HL-60 (cell line): ENCODE data around the gene SFT2D1.
A peak's percentile ranks its signal among the peaks of the same experiment; 100 is the strongest.

Experiments
- GABPA ChIP-seq: IDR thresholded peaks from 2 replicates; pipeline ENCODE4 v1.6.1; 2012; ENCODE audit warnings: low read depth
- POLR2AphosphoS5 ChIP-seq: IDR thresholded peaks from 2 replicates; pipeline ENCODE4 v1.6.1; 2012; ENCODE audit warnings: low read depth
- SPI1 ChIP-seq: IDR thresholded peaks from 2 replicates; pipeline ENCODE4 v1.6.1; 2012; ENCODE audit warnings: low read depth, mild to moderate bottlenecking, borderline replicate concordance
- TF ChIP-seq, protein P1 (sequence below): IDR thresholded peaks from one replicate; pipeline ENCODE4 v1.5.1; 2011; ENCODE audit warnings: low read length, control low read depth, inconsistent platforms; ENCODE audit not compliant: insufficient read depth
- TF ChIP-seq, protein P2 (sequence below): IDR thresholded peaks from 2 replicates; pipeline ENCODE4 v1.6.1; 2012; ENCODE audit warnings: low read depth; ENCODE audit not compliant: insufficient replicate concordance

DNA sequence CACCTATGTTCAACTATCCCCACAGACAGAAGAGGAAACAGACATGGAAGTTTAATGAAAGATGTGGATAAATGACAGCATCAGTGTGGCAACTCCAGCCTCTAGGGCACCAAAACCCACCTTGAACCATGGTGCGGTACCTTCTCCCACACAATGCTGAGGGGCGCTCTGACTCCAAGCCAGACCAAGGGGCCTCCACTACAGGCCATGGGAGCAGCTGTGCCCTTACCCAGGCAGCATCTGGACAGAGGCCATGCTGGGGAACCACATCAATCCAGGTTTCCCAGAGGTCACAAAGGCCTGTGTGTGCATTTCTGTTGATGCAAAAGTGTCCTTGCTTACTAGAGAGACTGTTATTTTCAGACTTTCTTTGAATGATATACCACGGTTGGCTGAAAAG lies 38.2 kb downstream of the SFT2D1 start:
- TF ChIP-seq, protein P1, sequence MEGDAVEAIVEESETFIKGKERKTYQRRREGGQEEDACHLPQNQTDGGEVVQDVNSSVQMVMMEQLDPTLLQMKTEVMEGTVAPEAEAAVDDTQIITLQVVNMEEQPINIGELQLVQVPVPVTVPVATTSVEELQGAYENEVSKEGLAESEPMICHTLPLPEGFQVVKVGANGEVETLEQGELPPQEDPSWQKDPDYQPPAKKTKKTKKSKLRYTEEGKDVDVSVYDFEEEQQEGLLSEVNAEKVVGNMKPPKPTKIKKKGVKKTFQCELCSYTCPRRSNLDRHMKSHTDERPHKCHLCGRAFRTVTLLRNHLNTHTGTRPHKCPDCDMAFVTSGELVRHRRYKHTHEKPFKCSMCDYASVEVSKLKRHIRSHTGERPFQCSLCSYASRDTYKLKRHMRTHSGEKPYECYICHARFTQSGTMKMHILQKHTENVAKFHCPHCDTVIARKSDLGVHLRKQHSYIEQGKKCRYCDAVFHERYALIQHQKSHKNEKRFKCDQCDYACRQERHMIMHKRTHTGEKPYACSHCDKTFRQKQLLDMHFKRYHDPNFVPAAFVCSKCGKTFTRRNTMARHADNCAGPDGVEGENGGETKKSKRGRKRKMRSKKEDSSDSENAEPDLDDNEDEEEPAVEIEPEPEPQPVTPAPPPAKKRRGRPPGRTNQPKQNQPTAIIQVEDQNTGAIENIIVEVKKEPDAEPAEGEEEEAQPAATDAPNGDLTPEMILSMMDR, result no peak
- TF ChIP-seq, protein P2, sequence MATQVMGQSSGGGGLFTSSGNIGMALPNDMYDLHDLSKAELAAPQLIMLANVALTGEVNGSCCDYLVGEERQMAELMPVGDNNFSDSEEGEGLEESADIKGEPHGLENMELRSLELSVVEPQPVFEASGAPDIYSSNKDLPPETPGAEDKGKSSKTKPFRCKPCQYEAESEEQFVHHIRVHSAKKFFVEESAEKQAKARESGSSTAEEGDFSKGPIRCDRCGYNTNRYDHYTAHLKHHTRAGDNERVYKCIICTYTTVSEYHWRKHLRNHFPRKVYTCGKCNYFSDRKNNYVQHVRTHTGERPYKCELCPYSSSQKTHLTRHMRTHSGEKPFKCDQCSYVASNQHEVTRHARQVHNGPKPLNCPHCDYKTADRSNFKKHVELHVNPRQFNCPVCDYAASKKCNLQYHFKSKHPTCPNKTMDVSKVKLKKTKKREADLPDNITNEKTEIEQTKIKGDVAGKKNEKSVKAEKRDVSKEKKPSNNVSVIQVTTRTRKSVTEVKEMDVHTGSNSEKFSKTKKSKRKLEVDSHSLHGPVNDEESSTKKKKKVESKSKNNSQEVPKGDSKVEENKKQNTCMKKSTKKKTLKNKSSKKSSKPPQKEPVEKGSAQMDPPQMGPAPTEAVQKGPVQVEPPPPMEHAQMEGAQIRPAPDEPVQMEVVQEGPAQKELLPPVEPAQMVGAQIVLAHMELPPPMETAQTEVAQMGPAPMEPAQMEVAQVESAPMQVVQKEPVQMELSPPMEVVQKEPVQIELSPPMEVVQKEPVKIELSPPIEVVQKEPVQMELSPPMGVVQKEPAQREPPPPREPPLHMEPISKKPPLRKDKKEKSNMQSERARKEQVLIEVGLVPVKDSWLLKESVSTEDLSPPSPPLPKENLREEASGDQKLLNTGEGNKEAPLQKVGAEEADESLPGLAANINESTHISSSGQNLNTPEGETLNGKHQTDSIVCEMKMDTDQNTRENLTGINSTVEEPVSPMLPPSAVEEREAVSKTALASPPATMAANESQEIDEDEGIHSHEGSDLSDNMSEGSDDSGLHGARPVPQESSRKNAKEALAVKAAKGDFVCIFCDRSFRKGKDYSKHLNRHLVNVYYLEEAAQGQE, result peak; percentile 56
- TF ChIP-seq POLR2AphosphoS5, result no peak
- TF ChIP-seq GABPA, result no peak
- TF ChIP-seq SPI1, result no peak
